GM12874 (cell line): ENCODE data around the gene TMEM30A.

Experiments used
- CTCF ChIP-seq: IDR thresholded peaks from 2 replicates; pipeline ENCODE4 v1.5.1; 2011; ENCODE audit warnings: low read depth, mild to moderate bottlenecking, control low read depth, low read length, moderate library complexity; ENCODE audit not compliant: insufficient read depth

Gene TMEM30A

DNA sequence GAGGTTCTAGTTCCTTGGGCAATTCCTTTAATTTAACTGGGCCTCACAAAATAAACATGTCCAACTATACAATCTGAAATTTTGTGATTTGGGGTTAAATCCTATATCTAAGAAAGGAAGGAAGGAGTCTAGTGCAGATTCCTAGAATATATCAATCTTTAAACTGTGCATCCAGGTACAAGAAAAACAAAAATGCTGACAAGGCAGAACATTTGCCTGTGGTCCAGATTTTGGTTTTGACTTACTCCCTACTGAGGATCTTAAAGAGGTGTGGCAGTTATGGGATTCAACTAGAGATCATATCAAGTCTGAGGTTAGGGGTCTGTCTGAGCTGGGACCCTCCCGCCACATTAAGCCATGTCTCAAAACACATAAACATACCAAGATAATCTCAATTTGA is 23.3 kb downstream of the TMEM30A start:
- no peak for TF ChIP-seq CTCF

GRCh38 chr6:75257343-75258087 is 27.1 kb downstream of the TMEM30A start:
- TF ChIP-seq CTCF = no peak

GRCh38 chr6:75250552-75250951 is 34.0 kb downstream of the TMEM30A start:
- no peak for TF ChIP-seq CTCF

DNA sequence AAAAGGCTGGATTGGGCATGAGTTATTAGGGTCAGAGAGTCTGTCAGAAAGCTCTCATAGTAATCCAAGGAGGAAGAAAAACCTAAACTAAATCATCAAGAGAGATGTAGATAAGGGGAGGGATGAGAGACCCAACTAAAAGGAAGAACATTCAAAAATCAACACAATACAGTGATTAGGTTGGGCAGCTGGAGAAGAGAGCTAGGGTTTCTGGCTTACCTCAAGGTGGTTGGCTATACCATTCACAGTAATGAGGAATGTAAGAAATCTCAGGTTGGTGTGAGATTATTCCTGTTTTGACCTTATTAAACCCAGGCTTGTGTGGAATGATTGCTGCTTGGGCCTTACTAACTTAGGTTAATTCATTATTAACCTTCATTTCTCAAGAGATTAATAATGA is 34.8 kb downstream of the TMEM30A start:
- TF ChIP-seq CTCF = no peak

DNA sequence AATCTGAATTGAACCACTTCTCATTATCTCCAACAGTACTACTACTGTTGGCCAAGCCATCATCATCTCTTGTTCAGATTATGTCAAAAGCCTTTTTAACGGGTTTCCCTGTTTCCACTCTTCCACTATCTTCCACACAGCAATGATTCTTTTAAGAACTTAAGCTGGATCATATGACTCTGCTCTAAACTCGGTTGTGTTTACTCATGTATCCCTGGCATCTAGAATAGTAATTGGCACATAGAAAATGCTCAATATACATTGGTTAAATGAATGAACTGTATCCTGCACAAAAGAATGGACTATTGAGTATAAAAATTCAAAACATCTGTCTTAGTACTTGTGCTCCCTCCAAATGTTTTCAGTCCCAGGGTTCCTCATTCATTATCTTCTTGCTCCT is 38.2 kb downstream of the TMEM30A start:
- no peak for TF ChIP-seq CTCF

GRCh38 chr6:75244063-75244584 is 40.5 kb downstream of the TMEM30A start:
- no peak for TF ChIP-seq CTCF

GRCh38 chr6:75243333-75244062 is 41.1 kb downstream of the TMEM30A start, which contains the start of gene COX7A2:
TSS of gene COX7A2 (minus strand) at chr6:75243801. CDS start at chr6:75243734, 67 bp downstream.
- no peak for TF ChIP-seq CTCF
